HepG2 (cell line): ENCODE data around the gene KDM4B. TPM values are rescaled to one million over a fixed set of nuclear protein-coding genes. Genes with fewer than 3 reads are reported as not detected.
A peak's percentile ranks its signal among the peaks of the same experiment; 100 is the strongest.

Experiments
- AGO2 ChIP-seq: fragments of 200-400 bp; formaldehyde crosslinking; optimal IDR thresholded peaks from 2 replicates; pipeline ENCODE3; 2017; ENCODE audit warnings: mild to moderate bottlenecking, low read depth, low read length, moderate library complexity
- GABPB1 ChIP-seq: IDR thresholded peaks from 2 replicates; pipeline ENCODE4 v1.6.1; 2016; ENCODE audit warnings: mild to moderate bottlenecking, missing genetic modification reagents, moderate library complexity, missing compliant biosample characterization
- KDM2A ChIP-seq: sonication (generic); formaldehyde crosslinking; IDR thresholded peaks from 2 replicates; pipeline ENCODE4 v1.4.0; 2020; ENCODE audit warnings: low read depth, missing genetic modification reagents, borderline replicate concordance
- MTA3 ChIP-seq: sonication (generic); formaldehyde crosslinking; IDR thresholded peaks from 2 replicates; pipeline ENCODE4 v1.4.0; 2020; ENCODE audit warnings: missing genetic modification reagents
- MTF2 ChIP-seq: sonication (generic); formaldehyde crosslinking; IDR thresholded peaks from 2 replicates; pipeline ENCODE4 v1.5.0; 2020; ENCODE audit warnings: missing genetic modification reagents, borderline replicate concordance
- PAF1 ChIP-seq: IDR thresholded peaks from 2 replicates; pipeline ENCODE4 v1.6.1; 2016; ENCODE audit warnings: missing genetic modification reagents, missing compliant biosample characterization
- TBX3 ChIP-seq: fragments of 450-650 bp; IDR thresholded peaks from 2 replicates; pipeline ENCODE4 v1.6.1; 2017; ENCODE audit warnings: antibody characterized with exemption, mild to moderate bottlenecking, inconsistent platforms, borderline replicate concordance
- ZBTB38 ChIP-seq: sonication (generic); formaldehyde crosslinking; IDR thresholded peaks from 2 replicates; pipeline ENCODE4 v1.5.1; 2020; ENCODE audit warnings: mild to moderate bottlenecking, missing genetic modification reagents
- ZNF619 ChIP-seq: sonication (generic); formaldehyde crosslinking; IDR thresholded peaks from 2 replicates; pipeline ENCODE4 v1.4.0; 2020; ENCODE audit warnings: mild to moderate bottlenecking, missing genetic modification reagents
- ZNF790 ChIP-seq: sonication (generic); formaldehyde crosslinking; IDR thresholded peaks from 2 replicates; pipeline ENCODE4 v1.8.0; 2022; ENCODE audit warnings: missing genetic modification reagents, mild to moderate bottlenecking, borderline replicate concordance
- ZNF891 ChIP-seq: sonication (generic); formaldehyde crosslinking; IDR thresholded peaks from 2 replicates; pipeline ENCODE4 v1.5.0; 2020; ENCODE audit warnings: mild to moderate bottlenecking, missing genetic modification reagents
- polyA plus RNA-seq, 8 experiments: library from polyadenylated mRNA; depleted of rRNA in 3 of 8; stranded (reverse) in 7 of 8; unstranded in 1 of 8; fragments of >200 nt; fragmentation: Illumina TruSeq in 4 of 8; extraction: Trizol in 4 of 8; gene quantifications; 2 replicates each; pipeline versions ENCODE4 v1.2.1 to v1.2.3, GENCODE V29; 2011 to 2016; ENCODE audit warnings: low read depth in 4 of 8, missing spikeins in 1 of 8, mixed read lengths in 1 of 8; ENCODE audit not compliant: insufficient read depth in 1 of 8
- total RNA-seq, 5 experiments: library from RNA; depleted of rRNA; stranded (reverse); fragments of >200 nt; fragmentation: Illumina TruSeq; extraction: Trizol; gene quantifications; 2 replicates each; pipeline ENCODE4 v1.2.3, GENCODE V29; 2016; ENCODE audit warnings: low read depth in 1 of 5
- TF ChIP-seq, protein P1 (sequence below): sonication (generic); formaldehyde crosslinking; IDR thresholded peaks from 2 replicates; pipeline ENCODE4 v1.5.0; 2020; ENCODE audit warnings: mild to moderate bottlenecking, missing genetic modification reagents, moderate library complexity
- TF ChIP-seq, protein P2 (sequence below): sonication (generic); formaldehyde crosslinking; IDR thresholded peaks from 2 replicates; pipeline ENCODE4 v1.8.1; 2023; ENCODE audit warnings: missing genetic modification reagents, mild to moderate bottlenecking, borderline replicate concordance
- TF ChIP-seq, protein P3 (sequence below): IDR thresholded peaks from 2 replicates; pipeline ENCODE4 v1.6.1; 2012; ENCODE audit warnings: inconsistent platforms
- TF ChIP-seq, protein P4 (sequence below): sonication (generic); formaldehyde crosslinking; IDR thresholded peaks from 2 replicates; pipeline ENCODE4 v1.5.1; 2020; ENCODE audit warnings: missing genetic modification reagents, mild to moderate bottlenecking, borderline replicate concordance
- TF ChIP-seq, protein P5 (sequence below): sonication (generic); formaldehyde crosslinking; IDR thresholded peaks from 2 replicates; pipeline ENCODE4 v1.4.0; 2020; ENCODE audit warnings: mild to moderate bottlenecking, missing genetic modification reagents

Gene KDM4B
- total and polyA plus RNA-seq, 2 of the 13 experiments (the other 11 are each of a cell fraction or from before 2014, with no cell fraction given), result 4.9 to 14.6 TPM

DNA sequence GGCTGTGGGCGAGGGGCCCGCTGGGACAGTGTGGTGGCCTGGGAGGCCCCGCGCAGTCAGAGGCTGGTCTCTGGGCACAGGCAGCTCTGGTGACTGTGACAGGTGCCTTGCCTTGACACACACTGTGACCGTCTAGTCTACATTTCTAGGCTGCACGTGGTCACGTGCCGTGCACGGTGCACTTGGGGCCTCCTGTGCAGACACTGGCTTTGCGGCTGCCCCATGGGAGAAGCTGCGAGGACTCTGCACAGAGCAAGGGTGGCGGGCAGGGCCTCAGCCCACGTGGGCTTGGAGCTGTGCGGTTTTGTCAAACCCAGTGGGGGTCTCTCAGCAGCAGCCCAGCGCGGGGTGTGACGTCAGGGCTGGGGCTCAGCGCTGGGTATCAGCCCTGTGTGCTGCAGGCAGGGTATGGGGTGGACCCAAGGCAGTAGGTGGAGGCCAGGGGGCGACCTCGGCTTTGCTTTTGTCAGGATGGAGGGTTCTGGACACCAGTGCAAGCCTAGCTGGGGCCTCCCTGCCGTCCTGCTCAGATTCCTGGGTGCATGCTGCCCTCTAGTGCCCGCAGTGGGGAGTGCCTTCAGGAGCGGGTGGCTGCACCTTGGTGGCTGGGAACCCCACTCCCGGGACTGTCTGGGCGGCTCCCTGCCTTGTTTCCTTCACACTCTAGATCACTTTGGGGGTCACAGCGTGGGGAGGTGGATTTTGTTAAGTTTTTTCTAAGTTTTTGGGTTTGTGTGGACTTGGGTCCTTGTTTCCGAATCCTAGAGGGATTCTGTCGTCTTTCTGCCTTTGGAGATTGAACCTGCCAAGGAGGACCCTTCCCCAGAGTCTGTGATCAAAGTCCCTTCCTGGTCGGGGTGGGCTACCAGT, 62.6 kb downstream of the KDM4B start (continued):
- 0 out of 2 replicates have a peak, but pooled peaks have one; percentile 25 for TF ChIP-seq ZNF891 (CRISPR knock-in tag)
- TF ChIP-seq PAF1 (CRISPR knock-in tag), result no peak
- peak; percentile 50; the same call in 1 of the 2 replicates for TF ChIP-seq GABPB1
- TF ChIP-seq ZBTB38 (CRISPR knock-in tag), result peak; percentile 95
- TF ChIP-seq, protein P1, sequence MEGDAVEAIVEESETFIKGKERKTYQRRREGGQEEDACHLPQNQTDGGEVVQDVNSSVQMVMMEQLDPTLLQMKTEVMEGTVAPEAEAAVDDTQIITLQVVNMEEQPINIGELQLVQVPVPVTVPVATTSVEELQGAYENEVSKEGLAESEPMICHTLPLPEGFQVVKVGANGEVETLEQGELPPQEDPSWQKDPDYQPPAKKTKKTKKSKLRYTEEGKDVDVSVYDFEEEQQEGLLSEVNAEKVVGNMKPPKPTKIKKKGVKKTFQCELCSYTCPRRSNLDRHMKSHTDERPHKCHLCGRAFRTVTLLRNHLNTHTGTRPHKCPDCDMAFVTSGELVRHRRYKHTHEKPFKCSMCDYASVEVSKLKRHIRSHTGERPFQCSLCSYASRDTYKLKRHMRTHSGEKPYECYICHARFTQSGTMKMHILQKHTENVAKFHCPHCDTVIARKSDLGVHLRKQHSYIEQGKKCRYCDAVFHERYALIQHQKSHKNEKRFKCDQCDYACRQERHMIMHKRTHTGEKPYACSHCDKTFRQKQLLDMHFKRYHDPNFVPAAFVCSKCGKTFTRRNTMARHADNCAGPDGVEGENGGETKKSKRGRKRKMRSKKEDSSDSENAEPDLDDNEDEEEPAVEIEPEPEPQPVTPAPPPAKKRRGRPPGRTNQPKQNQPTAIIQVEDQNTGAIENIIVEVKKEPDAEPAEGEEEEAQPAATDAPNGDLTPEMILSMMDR (CRISPR knock-in tag), result peak; percentile 97
- peak; percentile 67; the same call in 1 of the 2 replicates for TF ChIP-seq KDM2A
- TF ChIP-seq, protein P2, sequence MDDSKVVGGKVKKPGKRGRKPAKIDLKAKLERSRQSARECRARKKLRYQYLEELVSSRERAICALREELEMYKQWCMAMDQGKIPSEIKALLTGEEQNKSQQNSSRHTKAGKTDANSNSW, result no peak
- TF ChIP-seq ZNF619 (CRISPR knock-in tag), result peak; percentile 79
- TF ChIP-seq, protein P3, sequence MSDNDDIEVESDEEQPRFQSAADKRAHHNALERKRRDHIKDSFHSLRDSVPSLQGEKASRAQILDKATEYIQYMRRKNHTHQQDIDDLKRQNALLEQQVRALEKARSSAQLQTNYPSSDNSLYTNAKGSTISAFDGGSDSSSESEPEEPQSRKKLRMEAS, result peak; percentile 85
- TF ChIP-seq, protein P4, sequence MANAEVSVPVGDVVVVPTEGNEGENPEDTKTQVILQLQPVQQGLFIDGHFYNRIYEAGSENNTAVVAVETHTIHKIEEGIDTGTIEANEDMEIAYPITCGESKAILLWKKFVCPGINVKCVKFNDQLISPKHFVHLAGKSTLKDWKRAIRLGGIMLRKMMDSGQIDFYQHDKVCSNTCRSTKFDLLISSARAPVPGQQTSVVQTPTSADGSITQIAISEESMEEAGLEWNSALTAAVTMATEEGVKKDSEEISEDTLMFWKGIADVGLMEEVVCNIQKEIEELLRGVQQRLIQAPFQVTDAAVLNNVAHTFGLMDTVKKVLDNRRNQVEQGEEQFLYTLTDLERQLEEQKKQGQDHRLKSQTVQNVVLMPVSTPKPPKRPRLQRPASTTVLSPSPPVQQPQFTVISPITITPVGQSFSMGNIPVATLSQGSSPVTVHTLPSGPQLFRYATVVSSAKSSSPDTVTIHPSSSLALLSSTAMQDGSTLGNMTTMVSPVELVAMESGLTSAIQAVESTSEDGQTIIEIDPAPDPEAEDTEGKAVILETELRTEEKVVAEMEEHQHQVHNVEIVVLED (CRISPR knock-in tag), result no peak
- TF ChIP-seq, protein P5, sequence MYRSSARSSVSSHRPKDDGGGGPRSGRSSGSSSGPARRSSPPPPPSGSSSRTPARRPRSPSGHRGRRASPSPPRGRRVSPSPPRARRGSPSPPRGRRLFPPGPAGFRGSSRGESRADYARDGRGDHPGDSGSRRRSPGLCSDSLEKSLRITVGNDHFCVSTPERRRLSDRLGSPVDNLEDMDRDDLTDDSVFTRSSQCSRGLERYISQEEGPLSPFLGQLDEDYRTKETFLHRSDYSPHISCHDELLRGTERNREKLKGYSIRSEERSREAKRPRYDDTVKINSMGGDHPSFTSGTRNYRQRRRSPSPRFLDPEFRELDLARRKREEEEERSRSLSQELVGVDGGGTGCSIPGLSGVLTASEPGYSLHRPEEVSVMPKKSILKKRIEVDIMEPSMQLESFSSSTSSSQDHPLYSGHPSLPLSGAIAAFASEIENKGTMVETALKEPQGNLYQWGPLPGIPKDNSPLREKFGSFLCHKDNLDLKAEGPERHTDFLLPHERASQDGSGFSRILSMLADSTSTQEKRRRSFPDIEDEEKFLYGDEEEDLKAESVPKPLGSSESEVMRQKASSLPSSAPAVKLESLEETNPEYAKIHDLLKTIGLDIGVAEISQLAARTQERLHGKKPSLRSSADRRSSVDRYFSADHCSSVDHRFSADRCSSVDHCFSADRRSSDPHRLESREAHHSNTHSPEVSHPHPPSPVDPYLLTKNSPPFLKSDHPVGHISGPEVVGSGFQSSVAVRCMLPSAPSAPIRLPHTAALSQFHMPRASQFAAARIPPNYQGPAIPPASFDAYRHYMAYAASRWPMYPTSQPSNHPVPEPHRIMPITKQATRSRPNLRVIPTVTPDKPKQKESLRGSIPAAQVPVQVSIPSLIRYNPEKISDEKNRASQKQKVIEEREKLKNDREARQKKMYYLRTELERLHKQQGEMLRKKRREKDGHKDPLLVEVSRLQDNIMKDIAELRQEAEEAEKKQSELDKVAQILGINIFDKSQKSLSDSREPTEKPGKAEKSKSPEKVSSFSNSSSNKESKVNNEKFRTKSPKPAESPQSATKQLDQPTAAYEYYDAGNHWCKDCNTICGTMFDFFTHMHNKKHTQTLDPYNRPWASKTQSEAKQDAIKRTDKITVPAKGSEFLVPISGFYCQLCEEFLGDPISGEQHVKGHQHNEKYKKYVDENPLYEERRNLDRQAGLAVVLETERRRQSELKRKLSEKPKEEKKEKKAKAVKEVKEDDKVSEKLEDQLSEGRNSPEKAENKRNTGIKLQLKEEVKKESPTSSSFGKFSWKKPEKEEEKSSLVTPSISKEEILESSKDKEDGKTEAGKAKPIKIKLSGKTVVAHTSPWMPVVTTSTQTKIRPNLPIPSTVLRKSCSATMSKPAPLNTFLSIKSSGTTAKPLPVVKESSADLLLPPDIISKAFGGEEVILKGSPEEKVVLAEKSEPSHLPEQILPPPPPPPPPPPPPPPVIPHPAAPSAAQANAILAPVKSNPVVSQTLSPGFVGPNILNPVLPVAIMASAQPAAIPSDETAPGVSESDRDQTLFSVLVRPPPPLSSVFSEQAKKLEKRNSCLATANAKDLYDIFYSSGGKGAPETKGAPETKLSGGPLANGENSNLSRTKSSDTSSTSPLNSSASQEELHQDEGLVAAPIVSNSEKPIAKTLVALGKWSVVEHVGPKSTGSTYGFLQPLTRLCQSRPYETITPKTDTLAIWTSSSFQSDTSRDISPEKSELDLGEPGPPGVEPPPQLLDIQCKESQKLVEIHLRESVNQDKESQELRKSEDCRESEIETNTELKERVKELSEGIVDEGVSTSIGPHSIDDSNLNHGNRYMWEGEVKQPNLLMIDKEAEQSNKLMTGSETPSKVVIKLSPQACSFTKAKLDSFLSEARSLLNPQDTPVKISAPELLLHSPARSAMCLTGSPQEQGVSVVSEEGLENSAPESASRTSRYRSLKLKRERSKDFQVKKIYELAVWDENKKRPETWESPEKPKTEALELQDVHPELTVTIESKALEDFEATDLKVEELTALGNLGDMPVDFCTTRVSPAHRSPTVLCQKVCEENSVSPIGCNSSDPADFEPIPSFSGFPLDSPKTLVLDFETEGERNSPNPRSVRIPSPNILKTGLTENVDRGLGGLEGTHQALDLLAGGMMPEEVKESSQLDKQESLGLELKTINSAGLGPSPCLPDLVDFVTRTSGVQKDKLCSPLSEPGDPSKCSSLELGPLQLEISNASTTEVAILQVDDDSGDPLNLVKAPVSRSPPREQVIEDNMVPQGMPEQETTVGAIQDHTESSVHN (CRISPR knock-in tag), result 0 out of 2 replicates have a peak, but pooled peaks have one; percentile 61
- TF ChIP-seq ZNF790, result no peak
- TF ChIP-seq AGO2, result peak; percentile 39
- 0 out of 2 replicates have a peak, but pooled peaks have one; percentile 54 for TF ChIP-seq MTF2 (CRISPR knock-in tag)
- no peak; the same call in 1 of the 2 replicates for TF ChIP-seq TBX3
- no peak for TF ChIP-seq MTA3
